B cell (primary cell): ENCODE measurements around the gene UNC79. TPM values are rescaled to one million over a fixed set of nuclear protein-coding genes. Genes with fewer than 3 reads are reported as not detected.

Experiments
- ATAC-seq: fragments of 200-7000 bp; cut with Tn5 transposase; one replicate; pipeline ENCODE4 v1.10.0; 2021; ENCODE audit warnings: low read depth, mild to moderate bottlenecking, moderate number of reproducible peaks, moderate library complexity
- CTCF ChIA-PET: fragments of 350-600 bp; sonication (Branson Sonifier 250); formaldehyde crosslinking; loops from one replicate; lab custom pipeline; 2021; ENCODE audit warnings: antibody characterized with exemption, inconsistent platforms; lab: Charles Lee
- POLR2A ChIA-PET: fragments of 350-600 bp; sonication (Branson Sonifier 250); formaldehyde crosslinking; loops from one replicate; lab custom pipeline; 2021; ENCODE audit warnings: antibody characterized with exemption; lab: Charles Lee
- DNase-seq: peaks from one replicate; pipeline ENCODE4 v3.0.0; 2013
- H2AFZ ChIP-seq: 2 replicates; pipeline ENCODE4 v1.6.1; 2012; ENCODE audit warnings: mild to moderate bottlenecking, low read depth, low read length; ENCODE audit not compliant: insufficient read depth, poor library complexity, severe bottlenecking
- H3K27ac ChIP-seq, 2 donors: 1 replicate in 1 of 2; 2 replicates in 1 of 2; pipeline ENCODE4 v1.5.1; 2012 to 2013; ENCODE audit warnings: low read length in 2 of 2, mild to moderate bottlenecking in 2 of 2, moderate library complexity in 1 of 2
- H3K27me3 ChIP-seq, 4 experiments: fragments of 200-600 bp in 1 of 4; sonication (generic) in 1 of 4; replicated peaks in 1 of 4; 1 replicate in 2 of 4; 2 replicates in 2 of 4; pipeline versions ENCODE4 v1.6.1 to v1.7.0; 2013 to 2016; ENCODE audit warnings: low read length in 3 of 4, mild to moderate bottlenecking in 2 of 4, mixed read lengths in 1 of 4, moderate library complexity in 1 of 4; ENCODE audit not compliant: insufficient read depth in 4 of 4, control insufficient read depth in 3 of 4; ENCODE audit errors: control extremely low read depth in 1 of 4
- H3K36me3 ChIP-seq, 2 experiments: replicated peaks in 1 of 2; 1 replicate in 1 of 2; 2 replicates in 1 of 2; pipeline versions ENCODE4 v1.6.1 to v1.7.1; 2013; ENCODE audit warnings: low read length in 1 of 2; ENCODE audit not compliant: insufficient read depth in 2 of 2, control insufficient read depth in 1 of 2; ENCODE audit errors: control extremely low read depth in 1 of 2, extremely low read depth in 1 of 2
- H3K4me1 ChIP-seq, 2 donors: fragments of 200-600 bp in 1 of 2; sonication (generic) in 1 of 2; 1 replicate in 1 of 2; 2 replicates in 1 of 2; pipeline versions ENCODE4 v1.5.1 to v1.6.1; 2013 to 2017; ENCODE audit warnings: low read length in 2 of 2; ENCODE audit not compliant: control insufficient read depth in 2 of 2, insufficient read depth in 2 of 2
- H3K4me2 ChIP-seq: replicated peaks from 2 replicates; pipeline ENCODE3; 2012; ENCODE audit warnings: mild to moderate bottlenecking, low read depth, low read length; ENCODE audit not compliant: poor library complexity, severe bottlenecking
- H3K4me3 ChIP-seq, 5 experiments: fragments of 200-600 bp in 1 of 5; sonication (generic) in 1 of 5; 1 replicate in 3 of 5; 2 replicates in 2 of 5; pipeline versions ENCODE4 v1.5.1 to v1.7.0; 2011 to 2016; ENCODE audit warnings: low read length in 4 of 5, mild to moderate bottlenecking in 4 of 5, low read depth in 2 of 5, control low read depth in 1 of 5, moderate library complexity in 1 of 5; ENCODE audit not compliant: insufficient read depth in 1 of 5; ENCODE audit errors: control extremely low read depth in 1 of 5, extremely low read depth in 1 of 5
- H3K79me2 ChIP-seq: fragments of 200-600 bp; sonication (generic); one replicate; pipeline ENCODE4 v1.6.0; 2016; ENCODE audit warnings: low read length; ENCODE audit not compliant: control insufficient read depth, insufficient read depth
- H3K9ac ChIP-seq: fragments of 200-600 bp; sonication (generic); 2 replicates; pipeline ENCODE4 v1.6.1; 2017; ENCODE audit warnings: mild to moderate bottlenecking, low read length, moderate library complexity
- H3K9me3 ChIP-seq, 3 donors: one replicate each; pipeline versions ENCODE4 v1.6.1 to v1.7.1; 2013; ENCODE audit warnings: low read length in 2 of 3; ENCODE audit not compliant: control insufficient read depth in 2 of 3, insufficient read depth in 1 of 3; ENCODE audit errors: control extremely low read depth in 1 of 3
- H4K20me1 ChIP-seq: 2 replicates; pipeline ENCODE4 v1.6.0; 2012; ENCODE audit warnings: mild to moderate bottlenecking, low read length; ENCODE audit not compliant: insufficient read depth, control insufficient read depth, poor library complexity, severe bottlenecking
- H3K27ac Mint-ChIP-seq: one replicate; pipeline ENCODE4 v1.8.0; 2021; ENCODE audit warnings: mixed read lengths
- H3K27me3 Mint-ChIP-seq: one replicate; pipeline ENCODE4 v1.8.0; 2021; ENCODE audit warnings: mixed read lengths
- H3K4me1 Mint-ChIP-seq: one replicate; pipeline ENCODE4 v1.8.0; 2021; ENCODE audit warnings: mixed read lengths
- H3K4me3 Mint-ChIP-seq: one replicate; pipeline ENCODE4 v1.8.0; 2021; ENCODE audit warnings: mixed read lengths
- H3K9me3 Mint-ChIP-seq: one replicate; pipeline ENCODE4 v1.8.0; 2022; ENCODE audit warnings: mixed read lengths; ENCODE audit not compliant: insufficient read depth
- EZH2 ChIP-seq: IDR thresholded peaks from 2 replicates; pipeline ENCODE4 v1.6.1; 2012; ENCODE audit warnings: borderline replicate concordance, low read depth, mild to moderate bottlenecking, moderate library complexity, low read length; ENCODE audit not compliant: insufficient read depth, poor library complexity, severe bottlenecking
- WGBS: methylation state at CpG from one replicate; pipeline ENCODE4 v1.1.5; 2013; ENCODE audit warnings: missing lambda C conversion rate; ENCODE audit not compliant: insufficient coverage; 5-methylcytosine and 5-hydroxymethylcytosine counted together
- intact Hi-C: fragments of 100-400 bp; cut with micrococcal nuclease; formaldehyde crosslinking; loops from one replicate; pipeline ENCODE4 v1.10.0; 2022
- polyA plus RNA-seq: library from polyadenylated mRNA; depleted of rRNA; stranded (reverse); fragments of >200 nt; gene quantifications from 2 replicates; pipeline ENCODE4 v1.2.3, GENCODE V29; 2012
- total RNA-seq, 2 donors: library from RNA; stranded (reverse); fragments of 120-200 nt in 1 of 2; gene quantifications; 1 replicate in 1 of 2; 2 replicates in 1 of 2; pipeline versions ENCODE4 v1.2.3 to v1.2.4, GENCODE V29; 2013 to 2022
- TF ChIP-seq, protein P1 (sequence below): fragments of 200-600 bp; IDR thresholded peaks from one replicate; pipeline ENCODE4 v1.8.0; 2022; ENCODE audit warnings: antibody characterized with exemption, mild to moderate bottlenecking

The UNC79 gene
- total and polyA plus RNA-seq, 2 donors (not counting 1 experiment from before 2014, with no cell fraction given): 0.04 to 0.15 TPM

DNA sequence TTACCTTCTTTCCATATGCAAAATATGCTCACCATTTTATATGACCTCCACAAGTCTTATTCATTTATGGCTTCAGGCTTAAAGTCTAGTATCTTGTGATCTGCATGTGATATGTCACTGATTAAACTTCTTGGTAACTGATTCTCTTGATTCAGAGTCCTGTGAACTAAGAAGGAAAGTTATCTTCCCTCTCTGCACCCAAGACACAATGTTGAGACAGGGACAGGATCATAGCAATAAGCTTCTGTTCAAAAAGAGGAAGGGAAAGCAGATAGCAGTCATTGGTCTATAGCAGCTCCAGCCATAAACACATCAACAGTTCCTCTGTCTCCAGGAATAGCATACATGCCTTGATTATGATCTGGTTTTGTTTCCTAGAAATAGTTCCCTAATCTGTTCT, 103.1 kb downstream of the UNC79 start:
- Histone ChIP-seq H3K27ac (no peak overlapping the region), H3K9me3 (no peaks in the 10 kb centered on the region), H3K36me3 (no peaks in the 10 kb centered on the region), H3K79me2 (no peaks in the 10 kb centered on the region), H3K27me3 (no peaks in the 10 kb centered on the region), H2AFZ (no peak overlapping the region), H3K9ac (no peak overlapping the region), H3K4me2 (peak overlapping the region; percentile 27), H3K4me1 (peaks cover 20 to 24% of the 10 kb centered on the region in 2 donors), H4K20me1 (no peaks in the 10 kb centered on the region), H3K4me3 (no peak overlapping the region)
- H3K27me3 Mint-ChIP-seq: no peaks in the 10 kb centered on the region
- intact Hi-C loops: no loop called here
- CTCF ChIA-PET: interaction anchor here (1.0 to 2.5 kb wide), 3 partner anchors 10 to 84 kb away, joined by 3 to 9 read pairs (median 4); no protein-coding TSS in a partner anchor
- H3K4me3 Mint-ChIP-seq: peak overlapping the region; percentile 35
- peak overlapping the region; percentile 56 for H3K27ac Mint-ChIP-seq
- ATAC-seq (peak; percentile 76), DNase-seq (peak; percentile 58)
- POLR2A ChIA-PET: no interaction called here
- peaks cover 30% of the 10 kb centered on the region for H3K4me1 Mint-ChIP-seq
- TF ChIP-seq, protein P1, sequence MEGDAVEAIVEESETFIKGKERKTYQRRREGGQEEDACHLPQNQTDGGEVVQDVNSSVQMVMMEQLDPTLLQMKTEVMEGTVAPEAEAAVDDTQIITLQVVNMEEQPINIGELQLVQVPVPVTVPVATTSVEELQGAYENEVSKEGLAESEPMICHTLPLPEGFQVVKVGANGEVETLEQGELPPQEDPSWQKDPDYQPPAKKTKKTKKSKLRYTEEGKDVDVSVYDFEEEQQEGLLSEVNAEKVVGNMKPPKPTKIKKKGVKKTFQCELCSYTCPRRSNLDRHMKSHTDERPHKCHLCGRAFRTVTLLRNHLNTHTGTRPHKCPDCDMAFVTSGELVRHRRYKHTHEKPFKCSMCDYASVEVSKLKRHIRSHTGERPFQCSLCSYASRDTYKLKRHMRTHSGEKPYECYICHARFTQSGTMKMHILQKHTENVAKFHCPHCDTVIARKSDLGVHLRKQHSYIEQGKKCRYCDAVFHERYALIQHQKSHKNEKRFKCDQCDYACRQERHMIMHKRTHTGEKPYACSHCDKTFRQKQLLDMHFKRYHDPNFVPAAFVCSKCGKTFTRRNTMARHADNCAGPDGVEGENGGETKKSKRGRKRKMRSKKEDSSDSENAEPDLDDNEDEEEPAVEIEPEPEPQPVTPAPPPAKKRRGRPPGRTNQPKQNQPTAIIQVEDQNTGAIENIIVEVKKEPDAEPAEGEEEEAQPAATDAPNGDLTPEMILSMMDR: no peak
- TF ChIP-seq EZH2: no peak
- no peaks in the 10 kb centered on the region for H3K9me3 Mint-ChIP-seq

DNA sequence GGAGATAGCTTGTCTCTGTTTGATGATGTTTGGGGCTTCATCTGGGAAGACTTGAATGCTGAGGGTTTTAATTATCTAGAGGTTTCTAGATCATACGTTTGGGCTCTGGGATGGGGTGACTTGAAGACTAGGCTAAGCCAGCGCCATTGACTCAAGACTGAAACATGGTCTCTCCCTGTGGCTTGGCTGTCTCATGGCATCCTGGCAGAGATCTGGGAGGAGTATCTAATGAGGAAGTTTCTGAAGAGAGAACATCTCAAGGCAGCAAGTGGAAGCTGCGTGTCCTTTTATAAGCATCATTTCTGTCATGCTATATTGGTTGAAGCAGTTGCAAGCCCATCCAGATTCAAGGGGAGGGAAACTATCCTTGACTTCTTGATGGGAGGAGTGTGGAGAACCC, 104.8 kb downstream of the UNC79 start:
- 97% methylated on average over 3 of the region's 3 CpGs for WGBS
- ChIA-PET POLR2A (no interaction called here), CTCF (interaction anchor here (2.5 kb wide), 2 partner anchors 8 to 300 kb away, joined by 9 to 13 read pairs; no protein-coding TSS in a partner anchor)
- no peaks in the 10 kb centered on the region for H4K20me1 ChIP-seq
- H2AFZ ChIP-seq: no peak overlapping the region
- H3K27me3 ChIP-seq: no peaks in the 10 kb centered on the region
- ATAC-seq (no peak), DNase-seq (no peak)
- no peaks in the 10 kb centered on the region for H3K79me2 ChIP-seq
- Mint-ChIP-seq H3K4me3 (no peak overlapping the region), H3K9me3 (no peaks in the 10 kb centered on the region), H3K27ac (no peak overlapping the region), H3K27me3 (no peaks in the 10 kb centered on the region), H3K4me1 (peaks cover 30% of the 10 kb centered on the region)
- peaks cover 20 to 24% of the 10 kb centered on the region in 2 donors for H3K4me1 ChIP-seq
- no peak overlapping the region for H3K27ac ChIP-seq
- no peak overlapping the region for H3K4me2 ChIP-seq
- intact Hi-C loops: no loop called here
- no peaks in the 10 kb centered on the region for H3K36me3 ChIP-seq
- H3K4me3 ChIP-seq: no peak overlapping the region
- no peak overlapping the region for H3K9ac ChIP-seq
- H3K9me3 ChIP-seq: no peaks in the 10 kb centered on the region
- TF ChIP-seq, protein P1: no peak
- no peak for TF ChIP-seq EZH2
